Measurements from ENCODE around the gene NACC1.

NACC1 gene

GRCh38 chr19:13101590-13102415 is 16.3 kb upstream of the NACC1 start:
- no peak for DNase-seq

- no peak for DNase-seq
These were observed 15.7 kb upstream of the NACC1 start for GRCh38 chr19:13102416-13102665.

- DNase-seq = no peak
These were observed 15.1 kb upstream of the NACC1 start, which contains the start of gene LYL1 for GRCh38 chr19:13102666-13103580. Gene LYL1 (minus strand): TSS chr19:13102858. CDS start chr19:13101171, 1,687 bp downstream.

- no peak for DNase-seq
These were observed 14.3 kb upstream of the NACC1 start for GRCh38 chr19:13103581-13104359.

- no peak for DNase-seq
These were observed 13.7 kb upstream of the NACC1 start for GRCh38 chr19:13104360-13104847.

- DNase-seq = no peak
These were observed 13.0 kb upstream of the NACC1 start for GRCh38 chr19:13104848-13105711.

GRCh38 chr19:13109361-13110098 is 8.5 kb upstream of the NACC1 start:
- no peak for DNase-seq

- no peak for DNase-seq
These were observed 7.9 kb upstream of the NACC1 start for GRCh38 chr19:13110099-13110610.

- DNase-seq = no peak
These were observed 5.5 kb upstream of the NACC1 start for GRCh38 chr19:13112555-13112954.

- no peak for DNase-seq
These were observed 2.2 kb upstream of the NACC1 start for GRCh38 chr19:13115936-13116281.

- no peak for DNase-seq
These were observed 1.5 kb upstream of the NACC1 start, which contains the start of gene TRMT1 for GRCh38 chr19:13116282-13117175. Gene TRMT1 (minus strand): TSS chr19:13116740. CDS start chr19:13116399, 341 bp downstream.

GRCh38 chr19:13117176-13117771 is 790 bp upstream of the NACC1 start:
- DNase-seq = no peak

- DNase-seq = no peak
These were observed 545 bp downstream of the NACC1 start for GRCh38 chr19:13118424-13119193.

- DNase-seq = no peak
These were observed 1.6 kb downstream of the NACC1 start for GRCh38 chr19:13119627-13120026.

- DNase-seq = no peak
These were observed 2.0 kb downstream of the NACC1 start for GRCh38 chr19:13120031-13120430.

- no peak for DNase-seq
These were observed 2.8 kb downstream of the NACC1 start for GRCh38 chr19:13120817-13121216.

- no peak for DNase-seq
These were observed 3.6 kb downstream of the NACC1 start for GRCh38 chr19:13121551-13122274.

GRCh38 chr19:13122275-13122878 is 4.3 kb downstream of the NACC1 start:
- no peak for DNase-seq

Data from cortex of kidney (tissue), 1 donor.